ENCODE data around the gene RHBDD3. TPM values are rescaled to one million over a fixed set of nuclear protein-coding genes. Genes with fewer than 3 reads are reported as not detected.

RHBDD3 gene
- total RNA-seq, 6 donors from 2014 or later, result 17.3 to 47.1 (median 27.9) TPM

GRCh38 chr22:29260601-29261315 is 7.0 kb downstream of the RHBDD3 start:
- 91 to 92% methylated on average over 5 to 16 of the region's 17 CpGs for WGBS, 2 donors
- Histone ChIP-seq H3K27me3 (no peaks in the 10 kb centered on the region), H3K4me1 (peaks cover 0 to 2% (median 0%) of the 10 kb centered on the region in 4 donors), H3K9me3 (no peaks in the 10 kb centered on the region), H3K4me3 (no peak overlapping the region), H3K36me3 (peaks cover 0 to 48% (median 29%) of the 10 kb centered on the region in 4 donors), H3K27ac (no peak overlapping the region)
- TF ChIP-seq POLR2A (IDR thresholded peaks at IDR 0.05), result no peak
- no peak for TF ChIP-seq POLR2AphosphoS5 (IDR thresholded peaks at IDR 0.05)
- TF ChIP-seq EP300 (IDR thresholded peaks at IDR 0.05), result no peak
- no peak for TF ChIP-seq CTCF (IDR thresholded peaks at IDR 0.05)
- ATAC-seq (ENCODE audit: low FRiP score in 2 of 2) (no peak), DNase-seq (peak in 1 of 2 donors; percentile 79)

- H3K9me3 ChIP-seq, result no peaks in the 10 kb centered on the region
- peaks cover 0 to 47% (median 24%) of the 10 kb centered on the region in 4 donors for H3K36me3 ChIP-seq
- WGBS, 2 donors, result 93% methylated on average over 7 of the region's 13 CpGs; no CpG with 5 or more reads in 1 of the 2 donors
- ATAC-seq (ENCODE audit: low FRiP score in 2 of 2), result peak in 1 of 2 donors; percentile 5
- DNase-seq, result no peak
- no peaks in the 10 kb centered on the region for H3K4me1 ChIP-seq
- TF ChIP-seq POLR2AphosphoS5 (IDR thresholded peaks at IDR 0.05), result no peak
- no peak for TF ChIP-seq CTCF (IDR thresholded peaks at IDR 0.05)
- TF ChIP-seq EP300 (IDR thresholded peaks at IDR 0.05), result no peak
- TF ChIP-seq POLR2A (IDR thresholded peaks at IDR 0.05), result no peak
- H3K4me3 ChIP-seq, result no peak overlapping the region
- H3K27ac ChIP-seq, result no peak overlapping the region
- H3K27me3 ChIP-seq, result no peaks in the 10 kb centered on the region
Measured at GRCh38 chr22:29260031-29260560, 7.7 kb downstream of the RHBDD3 start.

GRCh38 chr22:29259253-29259899 is 8.4 kb downstream of the RHBDD3 start:
- no peak for ATAC-seq (ENCODE audit: low FRiP score in 2 of 2)
- Histone ChIP-seq H3K27ac (no peak overlapping the region), H3K4me1 (no peaks in the 10 kb centered on the region), H3K4me3 (no peak overlapping the region), H3K36me3 (peaks cover 0 to 40% (median 18%) of the 10 kb centered on the region in 4 donors), H3K9me3 (no peaks in the 10 kb centered on the region), H3K27me3 (no peaks in the 10 kb centered on the region)
- WGBS, 2 donors, result 76 to 84% methylated on average over 7 to 8 of the region's 11 CpGs
- TF ChIP-seq POLR2AphosphoS5 (IDR thresholded peaks at IDR 0.05), result no peak
- no peak for TF ChIP-seq CTCF (IDR thresholded peaks at IDR 0.05)
- no peak for TF ChIP-seq EP300 (IDR thresholded peaks at IDR 0.05)
- no peak for TF ChIP-seq POLR2A (IDR thresholded peaks at IDR 0.05)
- DNase-seq, result no peak

GRCh38 chr22:29258407-29259252 is 9.2 kb downstream of the RHBDD3 start:
- H3K9me3 ChIP-seq, result no peaks in the 10 kb centered on the region
- peaks cover 0 to 33% (median 10%) of the 10 kb centered on the region in 4 donors for H3K36me3 ChIP-seq
- H3K27me3 ChIP-seq, result no peaks in the 10 kb centered on the region
- ATAC-seq (ENCODE audit: low FRiP score in 2 of 2) (no peak), DNase-seq (peak in 1 of 2 donors; percentile 81)
- no peak overlapping the region for H3K27ac ChIP-seq
- WGBS, 2 donors, result 91% methylated on average over 17 of the region's 17 CpGs; no CpG with 5 or more reads in 1 of the 2 donors
- no peaks in the 10 kb centered on the region for H3K4me1 ChIP-seq
- no peak for TF ChIP-seq EP300 (IDR thresholded peaks at IDR 0.05)
- no peak for TF ChIP-seq POLR2A (IDR thresholded peaks at IDR 0.05)
- no peak for TF ChIP-seq CTCF (IDR thresholded peaks at IDR 0.05)
- TF ChIP-seq POLR2AphosphoS5 (IDR thresholded peaks at IDR 0.05), result no peak
- H3K4me3 ChIP-seq, result no peak overlapping the region
